AG10803 (cell line): ENCODE results near the gene KBTBD3.
"Not testable (repeated sequence)": the region's sequence is repeated elsewhere in the genome, so short reads cannot be mapped to it uniquely, and the experiment has no call there.

Experiments
- DNase-seq: peaks from one replicate; pipeline ENCODE4 v3.0.0; 2010; ENCODE audit warnings: low read depth
- H3K4me3 ChIP-seq: 2 replicates; pipeline ENCODE4 v1.5.1; 2011; ENCODE audit warnings: mild to moderate bottlenecking, low read length, control low read depth
- CTCF ChIP-seq: conservative IDR thresholded peaks from 2 replicates; pipeline ENCODE4 v1.5.1; 2011; ENCODE audit warnings: mild to moderate bottlenecking, low read length, control low read depth, inconsistent platforms

KBTBD3 gene

DNA sequence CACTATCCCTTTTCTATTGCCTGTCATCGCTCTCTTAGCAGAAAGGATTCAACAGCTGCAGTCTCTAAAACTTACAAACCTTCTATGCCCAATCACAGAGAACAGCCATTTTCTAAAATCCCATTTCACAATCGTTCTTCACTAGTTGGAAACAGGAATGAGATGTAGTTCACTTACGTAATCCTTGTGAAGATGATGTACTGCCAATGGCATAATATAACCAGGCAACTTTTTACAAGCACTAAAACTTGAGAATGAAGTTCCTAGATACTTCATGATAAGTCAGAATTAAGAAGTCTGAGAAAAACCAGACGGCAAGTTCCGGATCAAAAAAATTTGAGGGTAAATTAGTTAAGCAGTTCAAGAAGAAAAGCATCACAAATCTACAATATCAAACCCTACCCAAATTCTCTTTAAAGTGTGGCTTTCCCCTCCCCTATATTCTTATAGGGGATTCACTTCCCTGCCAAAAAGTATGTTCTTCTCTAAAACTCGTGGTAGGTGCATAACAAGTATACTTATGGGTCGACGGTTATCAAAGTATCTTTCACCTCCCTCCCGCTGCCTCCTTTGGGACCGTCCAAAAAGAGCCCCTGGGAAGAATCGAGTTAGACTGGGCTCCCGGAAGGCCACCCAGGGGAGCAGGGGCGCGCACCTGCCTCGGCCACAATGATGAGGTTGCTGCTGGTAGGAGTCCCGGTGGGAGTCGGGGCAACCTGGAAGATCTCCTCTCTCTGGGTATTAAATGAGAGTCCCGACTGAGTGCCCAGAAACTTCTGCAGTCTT is 55.8 kb downstream of the KBTBD3 start:
- no peak for TF ChIP-seq CTCF
- DNase-seq = peak; percentile 63
- H3K4me3 ChIP-seq = peak overlapping the region; percentile 82

- TF ChIP-seq CTCF = no peak
- no peak for DNase-seq
Measured at GRCh38 chr11:106017093-106017492, 60.1 kb downstream of the KBTBD3 start.

DNA sequence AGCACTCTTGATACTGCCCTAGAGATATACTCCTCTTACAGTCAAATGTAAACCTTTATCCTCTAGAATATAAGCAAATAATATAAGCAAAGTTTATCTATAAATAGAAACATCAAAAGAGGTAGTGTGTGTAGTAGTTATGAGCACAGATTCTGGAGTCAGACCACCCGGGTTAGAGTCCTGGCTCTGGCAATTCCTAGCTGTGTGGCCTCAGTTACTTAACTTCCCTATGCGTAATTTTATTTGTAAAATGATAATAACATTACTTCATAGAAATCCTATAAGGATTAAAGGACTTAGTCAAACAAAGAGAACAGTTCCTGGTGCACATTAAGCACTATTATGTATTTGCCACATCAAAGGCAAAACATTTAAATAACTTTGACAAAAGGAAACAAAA is 62.1 kb downstream of the KBTBD3 start:
- H3K4me3 ChIP-seq = no peak overlapping the region
- TF ChIP-seq CTCF = no peak
- DNase-seq = no peak

More at GRCh38 chr11:106017093-106017492, 60.1 kb downstream of the KBTBD3 start:
- H3K4me3 ChIP-seq = no peak overlapping the region

GRCh38 chr11:106014620-106015019 is 62.5 kb downstream of the KBTBD3 start:
- no peak for TF ChIP-seq CTCF
- H3K4me3 ChIP-seq = no peak overlapping the region
- DNase-seq = no peak

DNA sequence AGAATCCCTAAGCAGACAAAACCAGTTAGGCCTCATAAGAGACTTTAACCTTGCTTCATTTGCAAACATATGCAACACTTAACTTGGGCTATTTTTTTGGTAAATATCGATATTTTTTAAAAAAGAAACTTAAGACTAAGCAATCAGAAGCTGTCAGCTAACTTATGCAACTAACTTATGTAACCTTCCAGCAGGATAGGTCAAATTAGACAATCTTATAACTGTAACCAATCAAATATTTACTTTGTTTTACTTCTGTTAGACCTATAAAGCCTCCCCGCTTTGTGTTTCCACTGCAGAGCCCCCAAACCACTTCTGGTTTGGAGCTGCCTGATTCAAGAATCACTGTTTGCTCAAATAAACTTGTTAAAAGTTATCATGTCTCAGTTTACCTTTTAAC is 63.1 kb downstream of the KBTBD3 start:
- no peak overlapping the region for H3K4me3 ChIP-seq
- DNase-seq = no peak

DNA sequence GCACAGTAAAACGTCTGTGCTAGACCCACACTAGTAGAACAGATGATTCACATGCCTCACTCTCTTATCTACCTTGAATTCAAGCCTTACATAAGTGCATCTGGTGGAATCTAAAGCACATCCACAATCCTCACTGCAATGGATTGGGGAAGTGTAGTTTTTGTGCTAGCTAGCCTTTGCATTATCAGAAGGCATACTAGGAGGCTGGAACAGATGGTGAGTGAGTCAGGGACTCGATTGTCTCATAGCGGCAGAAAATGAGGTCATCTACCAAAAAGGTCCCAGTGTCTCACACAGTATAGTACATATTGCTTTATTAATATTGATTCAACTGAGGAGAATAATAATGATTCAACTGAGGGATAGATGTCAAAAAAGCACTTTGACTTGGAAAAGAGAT is 64.4 kb downstream of the KBTBD3 start:
- TF ChIP-seq CTCF = no peak
- peak; percentile 23 for DNase-seq
- H3K4me3 ChIP-seq = no peak overlapping the region

More for the DNA sequence above, 63.1 kb downstream of the KBTBD3 start:
- TF ChIP-seq CTCF = no peak

- no peak overlapping the region for H3K4me3 ChIP-seq
- TF ChIP-seq CTCF = no peak
Measured at GRCh38 chr11:106011481-106011880, 65.7 kb downstream of the KBTBD3 start.

DNA sequence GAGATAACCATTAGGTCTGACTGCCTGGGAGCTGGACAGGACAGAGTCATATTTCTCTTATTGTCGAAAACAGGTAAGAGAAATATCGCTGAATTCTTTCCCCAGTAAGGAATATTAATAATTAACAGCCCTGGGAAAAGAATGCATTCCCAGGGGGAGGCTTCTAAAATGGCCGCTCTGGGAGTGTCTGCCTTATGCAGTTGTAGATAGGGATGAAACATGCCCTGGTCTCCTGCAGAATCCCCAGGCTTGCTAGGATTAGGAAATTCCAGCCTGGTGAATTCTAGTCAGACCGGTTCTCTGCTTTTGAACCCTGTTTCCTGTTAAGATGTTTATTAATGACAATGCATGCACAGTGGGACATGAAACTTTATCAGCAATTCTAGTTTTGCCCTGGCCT is 74.1 kb downstream of the KBTBD3 start:
- H3K4me3 ChIP-seq, DNase-seq: not testable (repeated sequence)

More at GRCh38 chr11:106011481-106011880, 65.7 kb downstream of the KBTBD3 start:
- DNase-seq = peak; percentile 6
